Neural progenitor cell (in vitro differentiated cells): ENCODE measurements around the gene JAM2. TPM values are rescaled to one million over a fixed set of nuclear protein-coding genes. Genes with fewer than 3 reads are reported as not detected.
A peak's percentile ranks its signal among the peaks of the same experiment; 100 is the strongest.

ENCODE experiments used
- DNase-seq: peaks from one replicate; pipeline ENCODE4 v3.0.0-alpha.2; 2016; ENCODE audit warnings: low spot score
- H2AFZ ChIP-seq: fragments of 200-600 bp; sonication (generic); replicated peaks from 2 replicates; pipeline ENCODE4 v1.6.1; 2016; ENCODE audit warnings: antibody characterized with exemption
- H3F3A ChIP-seq: fragments of 200-600 bp; sonication (generic); 2 replicates; pipeline ENCODE4 v1.6.1; 2016; ENCODE audit warnings: antibody characterized with exemption, low read depth
- H3K27ac ChIP-seq: fragments of 200-600 bp; sonication (generic); 2 replicates; pipeline ENCODE4 v1.5.1; 2016; ENCODE audit warnings: mild to moderate bottlenecking
- H3K27me3 ChIP-seq: fragments of 200-600 bp; sonication (generic); 2 replicates; pipeline ENCODE4 v1.6.1; 2016; ENCODE audit warnings: mild to moderate bottlenecking, moderate library complexity
- H3K36me3 ChIP-seq: fragments of 200-600 bp; sonication (generic); 2 replicates; pipeline ENCODE4 v1.5.1; 2016
- H3K4me1 ChIP-seq: fragments of 200-600 bp; sonication (generic); 2 replicates; pipeline ENCODE4 v1.6.1; 2016; ENCODE audit warnings: mixed run types
- H3K4me2 ChIP-seq: fragments of 200-600 bp; sonication (generic); 2 replicates; pipeline ENCODE4 v1.6.1; 2016
- H3K4me3 ChIP-seq: fragments of 200-600 bp; sonication (generic); 2 replicates; pipeline ENCODE4 v1.5.1; 2016
- H3K79me2 ChIP-seq: fragments of 200-600 bp; sonication (generic); 2 replicates; pipeline ENCODE4 v1.6.1; 2016; ENCODE audit warnings: low read depth
- H3K9ac ChIP-seq: fragments of 200-600 bp; sonication (generic); 2 replicates; pipeline ENCODE4 v1.6.1; 2016
- H3K9me3 ChIP-seq: fragments of 200-600 bp; sonication (generic); 2 replicates; pipeline ENCODE4 v1.5.1; 2016; ENCODE audit warnings: low read depth
- H4K20me1 ChIP-seq: fragments of 200-600 bp; sonication (generic); 2 replicates; pipeline ENCODE4 v1.6.1; 2016; ENCODE audit warnings: low read depth
- H3K27ac Mint-ChIP-seq: 3 replicates; pipeline ENCODE4 v1.8.0; 2021; ENCODE audit warnings: mixed read lengths
- H3K27me3 Mint-ChIP-seq: 2 replicates; pipeline ENCODE4 v1.8.0; 2022; ENCODE audit warnings: low read depth, mild to moderate bottlenecking, inconsistent platforms, moderate library complexity, mixed read lengths; ENCODE audit not compliant: insufficient read depth
- H3K36me3 Mint-ChIP-seq: 3 replicates; pipeline ENCODE4 v1.8.0; 2021; ENCODE audit warnings: mixed read lengths
- H3K4me1 Mint-ChIP-seq: 3 replicates; pipeline ENCODE4 v1.8.0; 2021; ENCODE audit warnings: mixed read lengths
- H3K4me3 Mint-ChIP-seq: 3 replicates; pipeline ENCODE4 v1.8.0; 2021; ENCODE audit warnings: mild to moderate bottlenecking, moderate library complexity, mixed read lengths
- H3K9me3 Mint-ChIP-seq: 3 replicates; pipeline ENCODE4 v1.8.0; 2020; ENCODE audit warnings: mixed read lengths
- CTCF ChIP-seq: fragments of 200-600 bp; sonication (generic); IDR thresholded peaks from 2 replicates; pipeline ENCODE4 v1.5.1; 2017; ENCODE audit warnings: antibody characterized with exemption, mild to moderate bottlenecking
- EZH2 ChIP-seq: fragments of 200-600 bp; sonication (generic); IDR thresholded peaks from 2 replicates; pipeline ENCODE4 v1.6.1; 2017; ENCODE audit warnings: antibody characterized with exemption, mild to moderate bottlenecking, moderate library complexity
- EZH2phosphoT487 ChIP-seq: fragments of 200-600 bp; sonication (generic); IDR thresholded peaks from 2 replicates; pipeline ENCODE4 v1.6.1; 2017; ENCODE audit warnings: antibody characterized with exemption
- total RNA-seq: library from RNA; depleted of rRNA; stranded (reverse); fragments of >200 nt; gene quantifications from 2 replicates; pipeline ENCODE4 v1.2.3, GENCODE V29; 2015; ENCODE audit warnings: low replicate concordance

Gene JAM2
- total RNA-seq, 1 donor from 2014 or later: 1.9 TPM

- H3K9ac ChIP-seq: no peak overlapping the region
- peaks cover 24% of the 10 kb centered on the region for H3K4me1 ChIP-seq
- no peak overlapping the region for H2AFZ ChIP-seq
- TF ChIP-seq EZH2 (no peak), EZH2phosphoT487 (no peak), CTCF (no peak)
- H3K9me3 ChIP-seq: no peaks in the 10 kb centered on the region
- no peaks in the 10 kb centered on the region for H3K27me3 ChIP-seq
- Mint-ChIP-seq H3K9me3 (peaks cover 23% of the 10 kb centered on the region), H3K4me3 (no peak overlapping the region), H3K36me3 (peaks cover 25% of the 10 kb centered on the region), H3K4me1 (peaks cover 22% of the 10 kb centered on the region), H3K27ac (no peak overlapping the region), H3K27me3 (no peaks in the 10 kb centered on the region)
- no peak overlapping the region for H3K4me2 ChIP-seq
- H3K27ac ChIP-seq: no peak overlapping the region
- no peaks in the 10 kb centered on the region for H3K36me3 ChIP-seq
- DNase-seq: no peak
- no peaks in the 10 kb centered on the region for H4K20me1 ChIP-seq
- H3F3A ChIP-seq: peaks cover 16% of the 10 kb centered on the region
- no peak overlapping the region for H3K4me3 ChIP-seq
- no peaks in the 10 kb centered on the region for H3K79me2 ChIP-seq
Measured at GRCh38 chr21:25656412-25656811, 17.4 kb downstream of the JAM2 start.

- Histone ChIP-seq H3K9ac (no peak overlapping the region), H3K4me3 (no peak overlapping the region), H3K79me2 (no peaks in the 10 kb centered on the region), H2AFZ (no peak overlapping the region), H3K27ac (no peak overlapping the region), H3K9me3 (no peaks in the 10 kb centered on the region), H3K4me2 (no peak overlapping the region), H3K36me3 (no peaks in the 10 kb centered on the region), H3K27me3 (no peaks in the 10 kb centered on the region), H4K20me1 (no peaks in the 10 kb centered on the region), H3K4me1 (peaks cover 24% of the 10 kb centered on the region), H3F3A (peaks cover 16% of the 10 kb centered on the region)
- no peak for DNase-seq
- peaks cover 23% of the 10 kb centered on the region for H3K36me3 Mint-ChIP-seq
- peaks cover 22% of the 10 kb centered on the region for H3K4me1 Mint-ChIP-seq
- no peak overlapping the region for H3K27ac Mint-ChIP-seq
- TF ChIP-seq EZH2 (no peak), EZH2phosphoT487 (no peak), CTCF (no peak)
- H3K9me3 Mint-ChIP-seq: peaks cover 21% of the 10 kb centered on the region
- H3K27me3 Mint-ChIP-seq: peaks cover 1% of the 10 kb centered on the region
- no peak overlapping the region for H3K4me3 Mint-ChIP-seq
Measured at GRCh38 chr21:25657140-25657539, 18.1 kb downstream of the JAM2 start.

- Histone ChIP-seq H3K36me3 (no peaks in the 10 kb centered on the region), H3K4me1 (peaks cover 24% of the 10 kb centered on the region), H3K27me3 (no peaks in the 10 kb centered on the region), H3K4me3 (no peak overlapping the region), H3K79me2 (no peaks in the 10 kb centered on the region), H4K20me1 (no peaks in the 10 kb centered on the region), H2AFZ (no peak overlapping the region), H3F3A (peaks cover 16% of the 10 kb centered on the region), H3K9me3 (no peaks in the 10 kb centered on the region), H3K9ac (no peak overlapping the region), H3K27ac (peak overlapping the region; percentile 69), H3K4me2 (peak overlapping the region; percentile 3)
- TF ChIP-seq EZH2phosphoT487 (no peak), CTCF (no peak), EZH2 (no peak)
- Mint-ChIP-seq H3K27me3 (peaks cover 2% of the 10 kb centered on the region), H3K9me3 (peaks cover 14% of the 10 kb centered on the region), H3K27ac (peak overlapping the region; percentile 90), H3K4me1 (peaks cover 22% of the 10 kb centered on the region), H3K4me3 (no peak overlapping the region), H3K36me3 (peaks cover 18% of the 10 kb centered on the region)
- DNase-seq: peak; percentile 66
Measured at GRCh38 chr21:25658427-25659035, 19.5 kb downstream of the JAM2 start.
